HCT116 (cell line): ENCODE results near the gene LIN7A.

ENCODE experiments used
- CEBPB ChIP-seq: IDR thresholded peaks from 2 replicates; pipeline ENCODE4 v1.6.1; 2012; ENCODE audit warnings: low read depth
- SIN3A ChIP-seq: IDR thresholded peaks from 2 replicates; pipeline ENCODE4 v1.6.1; 2012; ENCODE audit warnings: low read depth
- ZBTB33 ChIP-seq: IDR thresholded peaks from 2 replicates; pipeline ENCODE4 v1.6.1; 2011; ENCODE audit warnings: mild to moderate bottlenecking, low read length, moderate library complexity; ENCODE audit not compliant: insufficient replicate concordance; ENCODE audit errors: extremely low read depth
- TF ChIP-seq, protein P1 (sequence below), 3 experiments: fragments of 200-600 bp in 1 of 3; sonication (generic) in 1 of 3; IDR thresholded peaks in 2 of 3; conservative IDR thresholded peaks in 1 of 3; 2 replicates each; pipeline ENCODE4 v1.5.1; 2012 to 2017; ENCODE audit warnings: low read depth in 2 of 3, low read length in 2 of 3, antibody characterized with exemption in 1 of 3, borderline replicate concordance in 1 of 3, control low read depth in 1 of 3, mild to moderate bottlenecking in 1 of 3, mixed read lengths in 1 of 3, mixed run types in 1 of 3, moderate library complexity in 1 of 3; ENCODE audit not compliant: insufficient read depth in 1 of 3

GRCh38 chr12:80946591-80946990 is 8.9 kb upstream of the LIN7A start:
- no peak for TF ChIP-seq CEBPB
- TF ChIP-seq, protein P1, sequence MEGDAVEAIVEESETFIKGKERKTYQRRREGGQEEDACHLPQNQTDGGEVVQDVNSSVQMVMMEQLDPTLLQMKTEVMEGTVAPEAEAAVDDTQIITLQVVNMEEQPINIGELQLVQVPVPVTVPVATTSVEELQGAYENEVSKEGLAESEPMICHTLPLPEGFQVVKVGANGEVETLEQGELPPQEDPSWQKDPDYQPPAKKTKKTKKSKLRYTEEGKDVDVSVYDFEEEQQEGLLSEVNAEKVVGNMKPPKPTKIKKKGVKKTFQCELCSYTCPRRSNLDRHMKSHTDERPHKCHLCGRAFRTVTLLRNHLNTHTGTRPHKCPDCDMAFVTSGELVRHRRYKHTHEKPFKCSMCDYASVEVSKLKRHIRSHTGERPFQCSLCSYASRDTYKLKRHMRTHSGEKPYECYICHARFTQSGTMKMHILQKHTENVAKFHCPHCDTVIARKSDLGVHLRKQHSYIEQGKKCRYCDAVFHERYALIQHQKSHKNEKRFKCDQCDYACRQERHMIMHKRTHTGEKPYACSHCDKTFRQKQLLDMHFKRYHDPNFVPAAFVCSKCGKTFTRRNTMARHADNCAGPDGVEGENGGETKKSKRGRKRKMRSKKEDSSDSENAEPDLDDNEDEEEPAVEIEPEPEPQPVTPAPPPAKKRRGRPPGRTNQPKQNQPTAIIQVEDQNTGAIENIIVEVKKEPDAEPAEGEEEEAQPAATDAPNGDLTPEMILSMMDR (IDR thresholded peaks at IDR 0.05 in 2 of 3, conservative IDR thresholded peaks at IDR 0.05 in 1 of 3; ENCODE audit: borderline replicate concordance in 1 of 3, insufficient read depth in 1 of 3, low read depth in 2 of 3, low read length in 2 of 3) = peak in 1 of 3 experiments; percentile 18; a peak in 3 of 6 replicates
- no peak for TF ChIP-seq SIN3A
- no peak for TF ChIP-seq ZBTB33
